Raji (cell line): Measurements from ENCODE around the gene PPP3R1.

ENCODE experiments used
- POLR2A ChIP-seq: IDR thresholded peaks from 2 replicates; pipeline ENCODE4 v1.6.1; 2011; ENCODE audit warnings: low read depth, low read length, control low read depth; ENCODE audit not compliant: insufficient read depth

The PPP3R1 gene

DNA sequence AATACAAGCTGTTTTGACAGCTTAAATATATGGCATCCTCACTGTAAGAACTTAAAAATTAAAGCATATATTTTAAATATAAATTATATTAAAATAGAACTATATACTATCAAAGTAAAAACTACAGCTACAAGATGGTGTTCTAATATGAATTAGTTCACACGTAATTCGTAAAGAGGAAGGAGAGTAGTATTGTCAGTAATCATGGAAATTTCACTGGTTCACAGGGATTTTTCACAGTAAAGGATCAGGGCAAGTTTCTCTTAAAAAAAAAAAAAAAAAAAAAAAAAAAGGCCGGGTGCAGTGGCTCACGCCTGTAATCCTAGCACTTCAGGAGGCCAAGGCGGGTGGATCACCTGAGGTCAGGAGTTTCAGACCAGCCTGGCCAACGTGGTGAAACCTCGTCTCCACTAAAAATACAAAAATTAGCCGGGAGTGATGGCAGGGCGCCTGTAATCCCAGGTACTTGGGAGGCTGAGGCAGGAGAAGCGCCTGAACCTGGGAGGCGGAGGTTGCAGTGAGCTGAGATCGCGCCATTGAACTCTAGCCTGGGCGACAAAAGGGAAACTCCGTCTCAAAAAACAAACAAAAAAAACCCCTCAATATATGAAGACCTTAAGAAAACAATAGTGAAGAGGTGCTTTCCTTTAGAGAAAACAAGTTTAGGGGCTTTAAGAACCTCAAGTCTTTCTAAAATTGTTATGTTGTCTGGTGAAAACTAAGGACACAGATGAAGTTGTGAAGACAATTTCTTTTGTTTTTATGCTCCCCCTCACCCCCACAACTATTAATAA, 62.1 kb downstream of the PPP3R1 start:
- no peak for TF ChIP-seq POLR2A

DNA sequence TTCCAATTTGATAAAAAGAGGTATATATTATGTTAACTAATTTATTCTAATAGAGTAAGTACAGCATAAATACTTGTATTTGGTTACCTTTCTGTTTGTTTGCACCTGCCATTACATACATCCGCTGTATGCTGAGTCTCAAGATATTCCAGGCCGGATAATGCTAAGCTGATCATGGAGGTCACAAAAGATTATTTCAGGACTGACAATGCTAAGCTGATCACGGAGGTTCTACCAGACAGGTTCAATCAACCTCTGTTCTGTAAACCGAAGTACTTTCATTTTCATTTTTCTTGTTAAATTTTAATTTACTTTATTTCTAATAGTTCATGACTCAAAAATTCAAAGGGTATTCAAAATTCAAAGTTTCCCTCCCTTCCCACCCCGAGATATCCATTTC, 63.5 kb downstream of the PPP3R1 start:
- TF ChIP-seq POLR2A = no peak

DNA sequence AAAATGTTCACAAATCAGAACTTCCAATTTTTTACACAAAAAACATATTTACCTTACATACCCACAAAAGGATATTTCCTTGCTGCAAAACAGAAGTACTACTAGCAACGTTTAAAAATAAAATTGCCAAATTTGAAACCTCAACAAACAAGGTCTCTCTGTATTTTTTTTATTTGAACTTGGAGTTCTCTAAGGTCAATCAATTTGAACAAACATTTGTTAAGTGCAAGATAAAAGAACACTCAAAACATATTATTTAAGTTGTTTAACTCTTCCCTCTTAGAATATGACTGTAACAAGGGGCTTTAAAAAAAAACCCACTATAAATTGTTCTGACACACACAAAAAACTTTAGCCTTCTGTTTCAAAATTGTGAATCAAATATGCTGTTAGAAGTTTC, 65.0 kb downstream of the PPP3R1 start:
- no peak for TF ChIP-seq POLR2A

DNA sequence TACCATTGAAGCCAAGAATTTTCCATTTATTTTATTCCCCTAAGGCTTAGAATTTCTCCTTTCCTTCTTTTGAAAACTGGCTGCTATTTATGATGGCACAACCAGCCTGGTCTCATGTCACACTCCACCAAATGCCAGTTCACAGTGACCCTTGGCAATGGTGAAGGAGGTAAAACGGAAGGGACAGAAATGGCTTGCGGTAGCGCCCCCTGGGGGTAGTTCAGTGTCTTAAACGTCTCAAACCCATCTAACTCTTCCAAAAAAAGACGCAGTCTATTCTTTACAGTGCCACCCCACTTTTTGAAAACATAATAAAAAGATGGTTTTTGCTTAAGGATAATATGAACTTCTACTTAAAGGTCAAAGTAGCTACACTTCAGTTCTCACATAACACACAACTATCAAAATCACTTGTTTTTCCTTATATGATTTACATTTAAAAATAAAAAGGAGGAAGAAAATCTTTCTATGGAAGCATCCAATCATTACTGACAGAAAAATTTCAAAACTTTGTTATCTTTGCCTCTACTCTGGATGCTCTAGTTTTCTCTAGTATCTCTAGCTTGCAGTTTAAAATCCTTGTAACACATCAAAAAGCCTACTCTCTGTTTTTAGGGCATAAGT, 66.7 kb downstream of the PPP3R1 start:
- TF ChIP-seq POLR2A = no peak

- no peak for TF ChIP-seq POLR2A
Observed at GRCh38 chr2:68182902-68183301, 69.4 kb downstream of the PPP3R1 start.

DNA sequence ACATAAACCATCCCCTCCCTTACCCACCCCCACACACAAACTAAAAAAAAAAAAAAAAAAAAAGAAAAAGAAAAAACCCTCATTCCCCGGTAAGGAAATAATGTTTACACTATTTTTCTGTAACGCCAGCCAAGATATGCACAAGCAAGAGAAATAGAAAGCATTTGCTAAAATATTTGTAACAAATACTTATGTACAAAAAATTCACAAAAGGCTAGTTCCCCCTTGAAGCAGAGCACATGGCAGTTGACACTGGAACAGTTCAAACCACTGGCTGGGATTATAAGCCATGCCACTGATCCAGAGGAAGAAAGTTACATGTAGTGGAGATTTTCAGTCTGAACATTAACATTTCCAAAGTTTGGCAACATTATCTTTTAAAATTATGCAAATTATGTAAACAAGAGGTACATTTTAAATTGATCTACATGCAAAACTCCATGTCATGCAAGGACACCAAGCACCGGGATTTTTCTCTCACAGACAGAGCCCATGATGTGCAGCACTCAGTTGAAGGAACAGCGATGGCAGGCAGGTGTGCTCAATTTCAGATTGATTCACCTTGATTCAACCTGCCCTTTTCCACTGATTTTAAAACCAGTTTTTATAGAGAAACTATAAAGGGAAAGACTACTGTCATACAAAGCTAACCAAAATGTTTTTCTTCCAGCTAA, 73.2 kb downstream of the PPP3R1 start:
- no peak for TF ChIP-seq POLR2A

GRCh38 chr2:68178432-68178831, 73.9 kb downstream of the PPP3R1 start:
- no peak for TF ChIP-seq POLR2A

DNA sequence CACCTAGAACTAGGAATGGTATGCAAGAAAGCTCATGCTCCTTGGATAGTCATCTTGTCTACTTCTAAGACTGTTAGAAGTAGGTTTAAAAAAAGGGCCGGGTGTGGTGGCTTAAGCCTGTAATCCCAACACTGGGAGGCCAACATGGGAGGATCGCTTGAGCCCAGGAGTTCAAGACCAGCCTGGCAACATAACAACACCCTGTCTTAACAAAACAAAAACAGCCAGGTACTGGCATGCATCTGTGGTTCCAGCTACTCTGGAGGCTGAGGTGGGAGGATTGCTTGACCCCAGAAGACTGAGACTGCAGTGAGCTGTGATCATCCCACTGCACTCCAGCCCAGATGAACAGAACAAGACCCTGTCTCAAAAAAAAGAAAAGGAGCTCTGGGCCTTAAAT, 74.8 kb downstream of the PPP3R1 start:
- TF ChIP-seq POLR2A = no peak

- no peak for TF ChIP-seq POLR2A
Observed at GRCh38 chr2:68176657-68177056, 75.7 kb downstream of the PPP3R1 start.

DNA sequence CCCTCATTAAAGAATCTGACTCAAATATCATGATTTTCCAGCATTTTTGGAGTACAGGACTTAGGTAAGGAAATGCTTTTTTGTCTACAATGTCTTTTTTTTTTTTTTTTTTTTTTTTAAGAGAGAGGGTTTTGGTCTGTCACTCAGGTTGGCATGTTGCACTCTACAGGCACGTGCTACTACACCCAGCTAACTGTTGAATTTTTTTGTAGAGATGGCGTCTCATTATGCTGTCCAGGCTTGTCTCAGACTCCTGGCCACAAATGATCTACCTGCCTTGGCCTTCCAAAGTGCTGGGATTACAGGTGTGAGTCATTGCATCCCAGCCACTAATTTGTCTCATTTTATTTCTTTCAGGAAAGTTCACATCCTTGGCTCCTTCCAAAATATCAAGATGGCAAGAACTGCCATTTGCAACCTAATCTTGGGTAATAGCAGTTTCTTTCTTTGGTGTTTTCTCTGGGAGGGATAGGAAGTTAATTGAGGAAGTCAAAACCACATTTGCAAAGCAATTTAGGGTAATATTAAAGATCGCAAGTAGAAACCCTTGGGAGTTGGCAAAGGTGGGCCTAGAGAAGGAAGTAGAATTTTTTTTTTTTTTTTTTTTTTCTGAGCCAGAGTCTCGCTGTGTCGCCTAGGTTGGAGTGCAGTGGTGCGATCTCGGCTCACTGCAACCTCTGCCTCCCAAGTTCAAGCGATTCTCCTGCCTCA, 79.2 kb downstream of the PPP3R1 start:
- TF ChIP-seq POLR2A = no peak

GRCh38 chr2:68172521-68172920, 79.8 kb downstream of the PPP3R1 start:
- no peak for TF ChIP-seq POLR2A

GRCh38 chr2:68171684-68172083, 80.6 kb downstream of the PPP3R1 start:
- no peak for TF ChIP-seq POLR2A

GRCh38 chr2:68171146-68171545, 81.2 kb downstream of the PPP3R1 start:
- TF ChIP-seq POLR2A = no peak

DNA sequence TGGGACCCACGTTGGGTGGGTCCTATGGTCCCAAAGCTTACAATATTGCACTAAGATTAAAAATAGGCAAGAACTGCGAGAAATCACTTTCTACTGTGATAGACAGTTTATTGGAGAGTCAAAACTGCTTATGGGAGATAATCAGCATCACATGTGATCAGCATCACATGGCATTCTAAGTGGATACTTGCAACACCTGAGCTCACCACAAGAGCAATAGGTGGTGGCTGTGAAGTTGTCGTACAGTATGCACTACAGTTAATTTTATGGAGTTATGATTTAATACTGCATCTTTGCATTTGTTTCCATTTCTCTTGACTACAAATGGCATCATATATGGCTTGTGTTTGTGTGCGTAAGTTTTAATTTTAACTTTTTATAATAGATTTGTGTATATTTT, 83.0 kb downstream of the PPP3R1 start:
- no peak for TF ChIP-seq POLR2A

DNA sequence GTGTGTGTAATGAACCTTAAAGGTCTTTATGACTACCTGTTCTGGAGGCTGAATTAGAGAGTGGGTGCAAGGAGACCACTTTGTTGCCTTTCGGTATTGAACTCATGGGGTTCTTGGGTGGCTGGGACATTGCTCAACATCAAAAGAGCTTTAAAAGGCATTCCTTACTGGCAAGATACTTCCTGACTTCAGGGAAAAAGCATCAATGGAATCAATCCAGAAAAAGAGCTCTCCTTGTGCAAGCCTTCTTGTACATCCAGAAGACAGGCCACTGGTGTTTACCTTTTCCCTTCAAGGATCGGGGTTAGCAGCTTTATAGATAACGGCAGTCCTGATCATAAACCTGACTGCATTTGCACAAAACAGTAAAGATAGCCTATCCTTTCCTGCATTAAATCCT, 85.1 kb downstream of the PPP3R1 start:
- TF ChIP-seq POLR2A = no peak
